Upper lobe of right lung (tissue), 1 donor: Measurements from ENCODE around the gene RAB40C. TPM values are rescaled to one million over a fixed set of nuclear protein-coding genes. Genes with fewer than 3 reads are reported as not detected.

Source experiments
- ATAC-seq: fragments of 200-7000 bp; cut with Tn5 transposase; one replicate; pipeline ENCODE4 v1.9.1; 2020; ENCODE audit warnings: mild to moderate bottlenecking, moderate library complexity
- DNase-seq: peaks from one replicate; pipeline ENCODE4 v3.0.0-alpha.2; 2020
- H3K27ac ChIP-seq: fragments of 200-600 bp; one replicate; pipeline ENCODE4 v1.8.0; 2022
- H3K27me3 ChIP-seq: fragments of 200-600 bp; one replicate; pipeline ENCODE4 v1.8.0; 2022; ENCODE audit warnings: mild to moderate bottlenecking
- H3K36me3 ChIP-seq: fragments of 200-600 bp; one replicate; pipeline ENCODE4 v1.8.0; 2022
- H3K4me1 ChIP-seq: fragments of 200-600 bp; one replicate; pipeline ENCODE4 v1.8.0; 2022
- H3K4me3 ChIP-seq: fragments of 200-600 bp; one replicate; pipeline ENCODE4 v1.8.0; 2022; ENCODE audit warnings: mild to moderate bottlenecking
- H3K9me3 ChIP-seq: fragments of 200-600 bp; one replicate; pipeline ENCODE4 v1.8.0; 2022
- intact Hi-C: fragments of 100-400 bp; cut with DNase I; formaldehyde crosslinking; loops from one replicate; pipeline ENCODE4 v1.11.0; 2022
- microRNA-seq: library from miRNA; unstranded; fragments of <30 nt; microRNA quantifications from one replicate; pipeline ENCODE4 v1.2.0, GENCODE V29; 2020; ENCODE audit warnings: borderline microRNAs expressed
- total RNA-seq: library from RNA; stranded (reverse); fragmentation: NEBNext Ultra II Directional; extraction: Animal tissue kit (Norgen Biotek cat#: 25700); gene quantifications from one replicate; pipeline ENCODE4 v1.2.1, GENCODE V29; 2021
- TF ChIP-seq, protein P1 (sequence below): fragments of 200-600 bp; IDR thresholded peaks from one replicate; pipeline ENCODE4 v1.8.0; 2022; ENCODE audit warnings: antibody characterized with exemption
- donor health status: DM: no; HTN: yes; CAD: no; lungs with severe emphysema.

RAB40C gene
- total RNA-seq, 1 donor from 2014 or later: 47.6 TPM

DNA sequence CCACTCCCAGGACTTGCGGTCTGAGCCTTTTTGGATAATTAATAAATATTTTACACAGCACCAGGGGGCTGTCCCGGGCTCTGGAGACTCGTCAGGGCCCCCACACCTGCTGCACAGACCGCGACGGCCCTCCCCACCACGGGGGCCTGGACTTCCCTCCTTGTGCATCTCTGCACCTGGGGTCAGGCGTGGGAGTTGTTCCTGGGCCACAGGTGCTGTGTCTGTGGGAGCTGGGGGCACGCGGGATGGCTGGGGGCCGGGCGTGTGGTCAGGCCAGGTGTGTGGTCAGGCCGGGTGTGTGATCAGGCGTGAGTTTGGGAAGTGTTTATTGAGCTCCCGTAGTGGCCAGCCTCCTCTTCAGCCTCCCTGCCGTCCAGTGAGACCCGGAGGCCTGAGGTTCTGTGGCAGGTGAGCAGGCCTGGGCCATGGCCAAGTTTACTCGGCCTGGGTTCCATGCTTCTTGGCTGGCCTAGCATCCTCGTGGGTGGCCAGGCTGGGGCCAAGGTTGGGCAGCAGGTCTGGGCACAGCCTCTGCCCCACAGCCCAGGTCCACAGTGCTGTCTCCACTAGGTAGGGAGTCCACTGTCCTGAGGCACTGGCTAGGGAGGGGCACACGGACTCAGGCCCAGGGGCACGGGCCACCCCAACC, 88.5 kb downstream of the RAB40C start:
- Histone ChIP-seq H3K27me3 (no peaks in the 10 kb centered on the region), H3K9me3 (no peaks in the 10 kb centered on the region), H3K4me1 (peaks cover 27% of the 10 kb centered on the region), H3K36me3 (peaks cover 20% of the 10 kb centered on the region), H3K27ac (no peak overlapping the region), H3K4me3 (no peak overlapping the region)
- ATAC-seq (no peak), DNase-seq (no peak)
- TF ChIP-seq, protein P1, sequence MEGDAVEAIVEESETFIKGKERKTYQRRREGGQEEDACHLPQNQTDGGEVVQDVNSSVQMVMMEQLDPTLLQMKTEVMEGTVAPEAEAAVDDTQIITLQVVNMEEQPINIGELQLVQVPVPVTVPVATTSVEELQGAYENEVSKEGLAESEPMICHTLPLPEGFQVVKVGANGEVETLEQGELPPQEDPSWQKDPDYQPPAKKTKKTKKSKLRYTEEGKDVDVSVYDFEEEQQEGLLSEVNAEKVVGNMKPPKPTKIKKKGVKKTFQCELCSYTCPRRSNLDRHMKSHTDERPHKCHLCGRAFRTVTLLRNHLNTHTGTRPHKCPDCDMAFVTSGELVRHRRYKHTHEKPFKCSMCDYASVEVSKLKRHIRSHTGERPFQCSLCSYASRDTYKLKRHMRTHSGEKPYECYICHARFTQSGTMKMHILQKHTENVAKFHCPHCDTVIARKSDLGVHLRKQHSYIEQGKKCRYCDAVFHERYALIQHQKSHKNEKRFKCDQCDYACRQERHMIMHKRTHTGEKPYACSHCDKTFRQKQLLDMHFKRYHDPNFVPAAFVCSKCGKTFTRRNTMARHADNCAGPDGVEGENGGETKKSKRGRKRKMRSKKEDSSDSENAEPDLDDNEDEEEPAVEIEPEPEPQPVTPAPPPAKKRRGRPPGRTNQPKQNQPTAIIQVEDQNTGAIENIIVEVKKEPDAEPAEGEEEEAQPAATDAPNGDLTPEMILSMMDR: no peak
- intact Hi-C loops: no loop called here

Small RNA genes within 50 kb of the gene (microRNA-seq; reads per million reads assigned to microRNA genes)
- gene MIR3176: not detected

Other genes with a start within 250 kb of the RAB40C start
- gene AXIN1, start 237.3 kb upstream of the RAB40C start, total RNA-seq: 28.9 TPM
- 39.0 TPM for gene MRPL28, start 219.5 kb upstream of the RAB40C start, total RNA-seq
- gene PGAP6, start 208.1 kb upstream of the RAB40C start, total RNA-seq: 65.2 TPM
- 45.6 TPM for gene NME4, start 192.9 kb upstream of the RAB40C start, total RNA-seq
- gene DECR2, start 188.2 kb upstream of the RAB40C start, total RNA-seq: 14.2 TPM
- gene RAB11FIP3, start 164.4 kb upstream of the RAB40C start, total RNA-seq: 44.1 TPM
- gene CAPN15, start 62.4 kb upstream of the RAB40C start, total RNA-seq: 45.2 TPM
- not detected for gene PRR35, start 29.7 kb upstream of the RAB40C start, total RNA-seq
- 0.98 TPM for gene NHLRC4, start 23.1 kb upstream of the RAB40C start, total RNA-seq
- gene PIGQ, start 20.1 kb upstream of the RAB40C start, total RNA-seq: 59.4 TPM
- 1.5 TPM for gene WFIKKN1, start 40.9 kb downstream of the RAB40C start, total RNA-seq
- 53.5 TPM for gene METTL26, start 46.2 kb downstream of the RAB40C start, total RNA-seq
- 57.9 TPM for gene MCRIP2, start 51.8 kb downstream of the RAB40C start, total RNA-seq
- 23.2 TPM for gene WDR90, start 59.3 kb downstream of the RAB40C start, total RNA-seq
- 92.5 TPM for gene RHOT2, start 78.1 kb downstream of the RAB40C start, total RNA-seq
- gene RHBDL1, start 85.6 kb downstream of the RAB40C start, total RNA-seq: 2.0 TPM
- gene STUB1, start 90.3 kb downstream of the RAB40C start, total RNA-seq: 98.9 TPM
- gene JMJD8, start 94.3 kb downstream of the RAB40C start, total RNA-seq: 51.3 TPM
- gene WDR24, start 100.3 kb downstream of the RAB40C start, total RNA-seq: 12.9 TPM
- 3.6 TPM for gene FBXL16, start 115.7 kb downstream of the RAB40C start, total RNA-seq
- gene METRN, start 125.1 kb downstream of the RAB40C start, total RNA-seq: 30.4 TPM
- gene ANTKMT, start 131.1 kb downstream of the RAB40C start, total RNA-seq: 30.5 TPM
- 0.78 TPM for gene CCDC78, start 136.4 kb downstream of the RAB40C start, total RNA-seq
- 8.9 TPM for gene HAGHL, start 137.0 kb downstream of the RAB40C start, total RNA-seq
- 24.2 TPM for gene CIAO3, start 150.9 kb downstream of the RAB40C start, total RNA-seq
- 93.3 TPM for gene MSLN, start 170.7 kb downstream of the RAB40C start, total RNA-seq
- 14.2 TPM for gene RPUSD1, start 198.3 kb downstream of the RAB40C start, total RNA-seq
- gene CHTF18, start 198.6 kb downstream of the RAB40C start, total RNA-seq: 12.3 TPM
- not detected for gene GNG13, start 210.7 kb downstream of the RAB40C start, total RNA-seq